GM18502 (cell line): Measurements from ENCODE around the gene KLHL1.

ENCODE experiments used
- ATAC-seq: cut with Tn5 transposase; IDR thresholded peaks from one replicate; pipeline ENCODE4 v1.9.1; 2021; ENCODE audit warnings: mild to moderate bottlenecking; ENCODE audit not compliant: unreplicated experiment, poor library complexity

Gene KLHL1

GRCh38 chr13:70016116-70016515 is 92.1 kb downstream of the KLHL1 start:
- ATAC-seq, result no peak

DNA sequence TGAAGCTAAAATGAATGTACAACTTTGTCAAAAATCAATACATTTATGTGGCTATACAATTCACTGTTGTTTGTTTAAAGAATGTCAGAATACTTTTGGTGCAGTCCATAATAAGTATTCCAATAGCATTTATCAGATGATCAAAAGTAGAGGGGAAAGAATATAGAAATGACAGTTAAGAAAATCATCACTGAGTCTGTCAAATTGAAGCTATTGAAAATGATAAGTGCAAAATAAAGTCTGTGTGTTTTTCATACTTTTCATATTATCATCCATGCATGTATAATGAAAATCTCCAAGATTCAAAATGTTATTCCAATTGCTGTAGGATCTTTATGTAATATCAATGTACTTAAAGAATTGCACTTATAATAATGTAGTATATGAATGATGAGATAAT is 93.9 kb downstream of the KLHL1 start:
- ATAC-seq, result no peak

DNA sequence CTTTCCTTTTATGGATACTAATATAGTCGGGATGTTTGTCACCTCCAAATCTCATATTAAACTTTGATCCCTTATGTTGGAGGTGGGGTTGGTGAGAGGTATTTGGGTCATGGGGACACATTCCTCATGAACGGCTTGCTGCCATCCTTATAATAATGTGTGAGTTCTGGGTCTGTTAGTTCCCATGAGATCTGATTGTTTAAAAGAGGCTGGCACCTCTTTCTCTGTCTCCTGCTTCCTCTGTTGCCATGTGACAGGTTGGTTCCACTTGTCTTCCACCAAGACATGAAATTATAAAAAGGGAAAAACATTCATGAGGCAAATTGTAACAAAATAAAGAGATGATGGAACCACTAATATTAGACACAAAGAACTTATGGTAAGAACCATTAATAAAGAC is 108.4 kb downstream of the KLHL1 start:
- no peak for ATAC-seq

- no peak for ATAC-seq
These were observed 111.2 kb downstream of the KLHL1 start for GRCh38 chr13:69997061-69997460.

DNA sequence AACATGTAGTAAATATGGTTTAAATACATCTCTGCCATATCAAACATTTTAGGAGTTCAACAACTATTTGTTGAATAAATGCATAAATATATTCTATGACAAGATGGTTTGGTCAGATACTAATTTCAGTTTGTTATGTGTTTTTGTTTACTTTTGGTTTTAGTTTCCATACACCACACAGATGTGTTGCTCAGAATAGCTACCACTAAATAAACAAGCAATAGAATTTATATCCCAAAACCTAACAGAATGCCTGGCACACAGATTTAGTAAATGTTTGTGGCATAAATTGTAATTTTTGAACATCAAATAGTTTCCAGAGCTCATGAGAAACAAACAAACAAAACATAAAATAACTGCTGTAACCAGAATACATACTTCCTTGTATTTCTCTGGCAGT is 127.5 kb downstream of the KLHL1 start:
- ATAC-seq, result peak; percentile 81

DNA sequence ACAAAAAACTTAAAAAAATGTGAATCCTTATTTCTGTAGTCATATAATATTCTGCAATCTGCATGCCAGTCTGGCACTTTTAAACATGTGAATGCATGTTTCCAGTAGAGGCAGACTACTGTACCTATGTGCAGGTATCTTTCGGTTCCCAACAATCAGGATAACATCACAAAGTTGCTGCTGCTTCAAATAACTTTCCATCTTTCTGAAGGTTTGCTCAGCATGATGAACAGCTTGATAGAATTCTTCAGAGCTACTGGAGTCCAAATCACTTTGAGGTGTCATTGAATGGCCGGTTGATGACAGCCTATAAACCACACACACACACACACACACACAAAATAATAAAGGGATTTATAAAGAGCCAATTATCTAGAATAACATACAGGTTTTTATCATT is 132.8 kb downstream of the KLHL1 start:
- no peak for ATAC-seq

- ATAC-seq, result peak; percentile 52
These were observed 137.7 kb downstream of the KLHL1 start for GRCh38 chr13:69970520-69970919.

- no peak for ATAC-seq
These were observed 149.2 kb downstream of the KLHL1 start for GRCh38 chr13:69959046-69959445.

DNA sequence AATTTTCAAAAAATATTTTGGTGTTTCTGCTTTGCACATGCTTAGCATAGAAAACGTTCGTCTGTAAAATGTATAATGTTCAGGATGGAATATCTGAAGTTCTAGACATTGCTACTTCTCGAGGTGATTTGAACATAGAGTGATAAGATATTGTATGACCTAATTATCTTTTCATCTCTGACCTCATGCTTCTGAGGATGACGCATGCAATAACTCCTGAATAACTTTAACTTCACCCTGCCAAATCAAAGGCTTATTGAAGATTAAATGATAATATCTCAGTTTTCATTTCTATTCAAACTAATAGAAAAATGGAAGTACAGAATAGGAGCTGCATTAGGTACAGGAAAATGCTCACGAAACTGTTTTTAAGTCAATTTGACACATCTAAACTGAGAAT is 151.4 kb downstream of the KLHL1 start:
- no peak for ATAC-seq

GRCh38 chr13:69956349-69956748 is 151.9 kb downstream of the KLHL1 start:
- ATAC-seq, result no peak

GRCh38 chr13:69955271-69955670 is 153.0 kb downstream of the KLHL1 start:
- ATAC-seq, result no peak

GRCh38 chr13:69951412-69951811 is 156.8 kb downstream of the KLHL1 start:
- ATAC-seq, result no peak

- ATAC-seq, result no peak
These were observed 158.1 kb downstream of the KLHL1 start for GRCh38 chr13:69950160-69950559.

DNA sequence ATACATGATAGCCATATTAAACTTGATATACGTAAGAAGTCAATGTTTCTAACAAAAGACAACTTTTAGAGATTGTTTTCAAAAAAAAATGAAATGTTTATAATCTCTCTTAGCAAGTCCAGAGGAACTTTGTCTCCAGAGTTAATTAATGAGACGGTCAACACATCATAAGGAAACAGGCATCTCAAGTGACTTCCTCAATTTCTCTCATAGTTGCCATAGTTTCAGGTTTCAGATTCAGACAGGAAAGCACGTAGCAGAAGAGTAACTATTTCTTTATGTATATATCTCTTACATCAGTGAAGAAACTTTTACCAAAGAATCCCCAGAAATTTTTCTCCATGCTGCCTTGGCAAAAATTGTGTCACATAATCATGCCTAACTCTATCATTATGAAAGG is 160.2 kb downstream of the KLHL1 start:
- peak; percentile 100 for ATAC-seq

GRCh38 chr13:69947582-69947981 is 160.7 kb downstream of the KLHL1 start:
- peak; percentile 32 for ATAC-seq

DNA sequence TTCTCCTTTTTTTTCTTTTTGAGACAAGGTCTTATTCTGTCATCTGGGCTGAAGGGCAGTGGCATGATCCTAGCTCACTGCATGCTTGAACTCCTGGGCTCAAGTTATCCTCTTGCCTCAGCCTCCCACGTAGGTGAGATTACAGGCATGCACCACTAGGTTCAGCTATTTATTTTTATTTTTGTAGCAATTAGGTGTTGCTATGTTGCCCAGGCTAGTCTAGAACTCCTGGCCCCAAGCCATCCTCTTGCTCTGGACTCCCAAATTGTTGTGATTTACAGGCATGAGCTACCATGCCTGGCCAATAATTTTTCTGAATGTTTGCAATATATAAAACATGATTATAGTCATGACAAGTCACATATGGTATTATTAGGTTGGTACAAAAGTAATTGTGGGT is 161.7 kb downstream of the KLHL1 start:
- ATAC-seq, result no peak

DNA sequence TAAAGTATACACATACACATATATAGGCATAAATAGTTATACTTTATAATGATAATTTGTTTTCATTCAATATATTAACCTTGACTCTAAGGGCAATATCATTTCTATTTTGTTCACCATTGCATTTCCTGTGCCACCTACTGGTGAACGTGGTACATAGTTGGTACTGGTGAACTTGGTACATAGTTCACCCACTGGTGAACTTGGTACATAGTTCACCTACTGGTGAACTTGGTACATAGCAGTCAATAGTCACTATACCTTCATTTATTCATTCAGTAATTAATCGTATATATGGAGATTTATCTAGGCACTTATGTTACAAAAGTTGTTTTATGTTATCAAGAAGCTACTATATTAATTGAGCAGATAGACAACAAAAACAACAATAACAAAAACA is 173.2 kb downstream of the KLHL1 start:
- peak; percentile 100 for ATAC-seq

GRCh38 chr13:69928262-69928661 is 180.0 kb downstream of the KLHL1 start:
- ATAC-seq, result no peak

DNA sequence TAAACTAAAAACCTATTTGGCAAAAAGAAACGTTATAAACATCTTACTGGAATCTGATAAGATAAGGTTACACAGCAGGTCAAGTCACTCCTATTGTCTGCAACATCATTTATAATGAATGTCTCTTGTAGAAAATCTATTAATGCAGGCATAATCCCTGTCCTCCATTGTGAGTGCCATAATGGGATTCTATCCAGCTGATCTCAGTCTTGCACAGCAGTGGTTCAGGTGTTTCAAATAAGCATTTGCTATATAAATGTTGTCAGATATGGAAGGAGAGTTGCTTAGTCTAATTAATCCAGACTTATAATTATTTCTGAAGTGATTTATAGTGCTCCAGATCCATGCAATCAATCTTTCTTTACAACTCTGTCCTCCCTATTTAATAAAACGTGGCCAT is 187.1 kb downstream of the KLHL1 start:
- ATAC-seq, result no peak

- ATAC-seq, result no peak
These were observed 195.6 kb downstream of the KLHL1 start for GRCh38 chr13:69912630-69913029.

- ATAC-seq, result no peak
These were observed 197.5 kb downstream of the KLHL1 start for GRCh38 chr13:69910800-69911199.

GRCh38 chr13:69904784-69905183 is 203.5 kb downstream of the KLHL1 start:
- no peak for ATAC-seq

- no peak for ATAC-seq
These were observed 205.2 kb downstream of the KLHL1 start for GRCh38 chr13:69903081-69903480.
